UCSD-AML1 (cell line): ENCODE data around the gene KRTAP5-2.

Source experiments
- DNase-seq: peaks from one replicate; lab custom pipeline; 2025; ENCODE audit not compliant: unreplicated experiment; lab: John Stamatoyannopoulos, UW

KRTAP5-2 gene

DNA sequence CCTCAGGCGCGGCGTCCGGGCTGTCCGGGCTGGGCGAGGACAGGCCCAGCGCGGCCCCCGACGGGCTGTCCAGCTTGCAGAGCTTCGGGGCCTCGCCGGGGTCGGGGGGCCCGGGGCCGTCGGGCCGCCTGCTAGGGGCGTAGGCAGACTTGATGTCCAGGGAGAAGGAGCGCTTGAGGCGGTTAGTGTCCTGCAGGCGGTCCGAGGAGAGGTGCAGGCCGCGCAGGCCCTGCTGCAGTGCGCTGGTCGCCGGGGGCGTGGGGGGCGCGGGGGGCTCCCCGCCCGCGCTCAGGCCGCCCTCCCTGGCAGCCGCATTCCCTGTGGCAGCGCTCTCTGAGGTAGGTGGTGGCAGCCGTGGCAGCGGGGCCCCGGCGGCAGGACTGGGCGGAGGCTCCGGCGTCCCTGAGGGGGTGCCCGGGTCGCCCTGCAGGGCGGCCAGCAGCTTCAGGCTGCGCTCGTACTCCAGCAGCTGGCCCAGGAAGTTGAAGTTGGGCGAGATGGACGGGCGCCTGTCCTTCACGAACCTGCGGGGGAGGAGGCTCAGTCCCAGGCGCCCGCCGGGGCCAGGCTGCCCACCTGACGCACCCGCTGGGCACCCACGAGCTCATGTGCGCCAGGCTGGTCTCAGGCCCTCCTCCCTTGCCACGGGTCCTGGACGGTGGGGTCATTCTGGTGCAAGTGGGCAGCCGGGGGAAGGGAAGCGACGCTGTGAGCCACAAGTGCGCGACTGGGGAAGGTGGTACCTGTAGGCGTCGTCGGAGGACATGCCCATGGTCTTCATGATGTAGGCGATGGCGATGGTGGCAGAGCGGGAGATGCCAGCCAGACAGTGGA, 40.8 kb downstream of the KRTAP5-2 start:
- no peak for DNase-seq

DNA sequence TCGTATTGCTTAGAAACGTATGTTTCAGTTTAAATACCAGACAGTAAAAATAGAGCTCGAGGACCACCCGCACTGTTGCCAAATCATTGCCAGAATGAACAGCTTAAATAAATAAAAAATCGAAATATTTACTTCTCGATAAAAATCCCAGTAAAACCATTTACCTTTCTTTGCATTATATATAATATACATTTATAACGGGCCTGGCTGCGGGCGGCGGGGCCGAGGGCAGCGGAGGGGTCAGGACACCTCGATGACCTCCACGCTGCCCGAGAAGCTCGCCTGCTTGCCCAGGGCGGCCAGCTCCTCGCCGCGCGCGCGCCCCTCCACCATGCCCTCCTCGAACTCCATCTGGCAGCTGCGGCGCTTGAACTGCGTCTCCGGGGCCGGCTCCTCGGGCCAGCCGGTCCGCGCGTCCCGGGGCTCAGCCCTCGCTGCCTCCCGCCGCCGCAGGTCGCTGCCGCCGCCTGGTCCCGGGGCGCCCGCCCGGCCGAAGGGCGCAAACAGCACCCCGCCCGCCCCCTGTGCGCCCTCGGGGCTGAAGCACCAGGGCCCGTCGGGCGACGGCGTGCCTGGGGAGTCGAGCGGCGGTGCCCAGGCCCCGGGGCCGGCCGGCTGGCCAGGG, 41.7 kb downstream of the KRTAP5-2 start:
- DNase-seq: no peak

DNA sequence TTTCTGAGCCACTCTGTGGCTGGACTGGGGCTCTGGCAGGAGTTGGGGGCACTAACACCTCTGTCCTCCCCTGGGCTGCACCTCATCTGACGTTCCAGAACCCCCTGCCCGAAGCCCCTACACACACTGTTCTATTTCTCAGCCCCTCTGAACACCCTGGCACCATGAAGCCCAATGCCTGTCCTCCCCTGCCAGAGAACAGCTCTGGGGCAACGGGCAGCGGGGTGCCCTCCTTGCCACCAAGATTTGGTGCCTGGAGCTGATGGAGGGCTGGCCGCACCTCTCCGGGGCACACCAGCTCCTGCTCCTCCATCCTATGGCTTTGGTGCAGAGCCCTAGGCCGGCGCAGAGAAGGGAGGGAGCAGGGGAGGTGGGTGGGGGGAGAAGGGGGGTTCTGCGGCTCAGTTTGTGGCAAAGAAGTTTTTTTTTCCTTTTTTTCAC, 42.4 kb downstream of the KRTAP5-2 start:
- no peak for DNase-seq

DNA sequence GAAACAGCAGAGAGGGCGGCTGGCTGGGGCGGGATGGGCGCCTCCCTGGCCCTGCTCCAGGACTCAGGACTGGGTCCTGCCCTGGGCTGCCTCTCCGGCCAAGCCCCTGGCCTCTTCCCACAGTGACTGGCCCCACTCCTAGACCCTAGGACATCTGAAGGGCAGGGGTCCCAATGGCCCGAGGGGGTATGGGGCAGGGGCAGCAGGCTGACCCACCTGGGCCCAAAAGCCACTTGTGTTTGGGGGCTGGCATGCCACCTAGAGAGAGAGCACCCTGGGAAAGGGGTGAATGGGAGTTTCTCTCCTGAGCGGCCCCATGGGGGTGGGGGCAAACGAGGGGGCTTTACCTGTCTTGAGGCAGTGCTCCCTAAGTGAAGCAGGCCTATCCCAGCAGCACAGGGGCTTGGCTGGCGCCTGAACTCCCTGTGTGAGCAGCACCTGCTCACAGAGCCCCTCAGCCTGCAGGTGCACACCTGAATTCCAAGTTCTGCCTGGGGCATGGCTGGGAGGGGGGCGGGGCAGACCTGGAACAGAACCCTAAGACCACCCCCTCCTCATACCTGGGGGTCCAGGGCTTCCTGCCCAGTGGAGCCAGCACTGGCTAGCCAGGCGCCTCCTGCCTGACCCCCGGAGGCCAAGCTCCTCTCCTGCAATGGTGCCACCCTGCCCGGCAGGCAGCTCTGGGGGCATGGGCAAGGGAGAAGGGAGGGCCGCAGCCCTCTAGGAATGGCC, 42.9 kb downstream of the KRTAP5-2 start:
- no peak for DNase-seq

- no peak for DNase-seq
Observed at GRCh38 chr11:1553808-1554594, 44.1 kb downstream of the KRTAP5-2 start.

DNA sequence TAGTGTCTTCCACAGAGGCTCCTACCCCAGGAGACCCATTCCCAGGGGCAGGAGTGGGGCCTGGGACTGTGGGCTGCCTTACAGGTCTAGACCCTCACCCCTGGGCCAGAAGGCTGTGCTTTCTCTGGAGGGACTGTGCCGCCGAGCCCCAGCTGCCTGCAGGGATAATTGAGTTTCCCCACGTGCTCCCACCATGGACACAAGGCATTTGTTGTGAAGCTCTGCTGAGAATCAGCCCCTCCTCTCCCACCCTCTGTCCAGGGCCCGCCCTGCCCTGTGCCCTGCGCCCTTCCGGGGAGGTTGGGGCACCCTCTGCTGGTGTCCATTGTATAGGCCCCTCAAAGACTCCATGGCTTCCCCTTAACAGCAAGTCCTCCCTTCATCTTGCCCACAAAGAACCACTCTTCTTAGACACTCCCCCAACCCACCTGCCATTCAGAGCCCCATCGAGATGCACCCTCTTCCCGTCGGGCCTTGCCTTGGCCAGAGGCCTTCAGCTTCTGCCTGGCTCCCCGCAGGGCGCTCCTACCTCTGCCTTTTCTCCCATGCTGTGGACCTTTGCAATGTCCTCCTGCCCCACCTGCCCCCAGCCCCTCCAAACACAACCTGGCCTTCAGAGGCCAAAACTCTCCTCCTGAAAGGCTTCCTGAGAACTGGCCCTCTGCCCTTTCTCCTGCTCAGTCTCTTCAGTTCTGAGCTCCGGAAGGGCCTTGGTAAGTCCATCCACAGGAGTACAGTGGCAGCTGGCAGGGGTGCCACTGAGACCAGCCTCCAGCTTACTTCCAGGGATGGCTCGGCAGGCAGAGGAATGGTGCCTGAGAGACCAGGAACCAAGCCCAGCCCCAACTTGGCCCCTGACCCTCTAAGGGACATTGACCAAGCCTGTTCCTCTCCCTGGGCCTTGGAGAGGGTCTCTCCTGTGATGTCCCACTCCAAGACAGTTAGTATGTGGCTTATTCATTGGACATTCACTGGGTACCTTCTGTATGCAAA, 48.5 kb downstream of the KRTAP5-2 start:
- DNase-seq: peak; percentile 33

DNA sequence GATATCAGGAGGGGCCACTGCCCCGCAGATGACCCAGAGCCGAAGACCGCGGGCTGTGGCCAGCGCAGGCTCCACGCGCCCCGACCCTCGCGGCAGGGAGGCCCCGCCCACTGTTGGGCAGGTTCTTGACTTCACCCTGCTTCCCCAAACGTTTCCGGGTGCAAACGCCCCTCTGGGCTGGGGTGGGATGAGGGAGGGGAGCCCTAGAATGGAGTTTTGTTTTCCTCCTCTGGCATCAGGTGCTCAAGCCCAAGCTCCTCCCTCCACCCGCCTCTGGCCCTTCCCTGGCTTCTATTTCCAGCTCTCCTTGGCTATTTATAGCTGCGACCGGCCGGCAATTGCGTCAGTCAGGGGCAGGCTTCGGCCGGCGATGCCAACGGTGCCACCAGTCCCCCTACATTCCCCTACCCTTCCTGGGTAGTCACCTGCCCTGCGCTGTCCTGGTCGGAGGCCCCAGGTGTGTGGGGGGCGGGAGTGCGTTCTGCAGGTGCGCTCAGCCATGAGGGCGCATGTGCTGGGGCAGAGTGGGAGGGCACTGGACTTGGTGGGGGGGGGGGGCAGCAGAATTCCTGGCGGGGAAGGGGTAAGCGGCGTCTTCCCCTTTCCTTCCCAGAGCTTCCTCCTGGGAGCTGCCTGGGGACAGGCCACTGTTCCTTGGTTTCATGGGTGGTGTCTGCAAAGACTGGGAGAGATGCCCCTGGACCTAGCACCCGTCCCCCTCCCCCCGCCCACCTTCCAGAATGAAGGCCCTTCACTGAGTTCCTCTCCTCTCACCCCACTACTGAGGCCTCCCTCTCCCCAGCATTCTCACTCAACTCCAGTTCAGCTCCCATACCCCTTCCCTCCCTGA, 49.6 kb downstream of the KRTAP5-2 start:
- peak; percentile 44 for DNase-seq

DNA sequence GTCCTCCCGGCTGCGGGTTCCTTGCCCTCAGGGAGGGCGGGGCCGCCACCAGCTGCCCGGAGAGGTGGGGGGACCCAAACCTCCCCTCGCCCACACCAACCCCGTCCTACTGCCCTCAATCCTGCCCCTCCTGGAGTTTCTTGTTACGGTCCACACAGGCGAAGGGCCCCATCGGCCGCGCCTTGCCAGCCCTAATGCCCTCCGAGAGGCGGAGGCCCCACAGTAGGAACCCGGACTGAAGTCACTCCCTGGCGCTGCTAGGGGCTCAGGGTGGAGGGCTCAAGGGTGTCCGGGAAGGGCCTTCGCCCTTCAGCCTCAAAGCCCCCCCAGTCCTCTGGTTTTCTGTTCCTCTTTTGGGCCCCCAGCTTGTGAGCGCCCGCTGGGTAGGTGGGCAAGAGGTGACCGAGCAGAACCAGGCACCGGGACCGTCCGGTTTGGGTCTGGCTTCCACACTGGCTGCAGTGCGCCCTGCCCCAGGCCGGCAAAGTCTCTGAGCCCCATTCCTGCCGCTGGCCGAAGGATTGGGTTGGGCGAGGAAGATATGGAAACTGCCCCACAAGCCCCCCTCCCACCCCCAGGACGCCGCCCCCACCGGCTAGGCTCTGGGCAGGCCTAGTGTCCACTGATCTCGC, 50.5 kb downstream of the KRTAP5-2 start:
- no peak for DNase-seq
